ENCODE measurements around the gene KRTAP4-1. TPM values are rescaled to one million over a fixed set of nuclear protein-coding genes. Genes with fewer than 3 reads are reported as not detected.
"Not testable (repeated sequence)": the region's sequence is repeated elsewhere in the genome, so short reads cannot be mapped to it uniquely, and the experiment has no call there.

Gene KRTAP4-1
- total RNA-seq, 2 experiments from 2014 or later: not detected

GRCh38 chr17:41139865-41140264 is 44.8 kb downstream of the KRTAP4-1 start:
- CTCF ChIA-PET; intact Hi-C loops (cut with micrococcal nuclease); DNase-seq; H3K4me1 Mint-ChIP-seq (ENCODE audit: low read depth); POLR2A ChIA-PET; H3K27me3 Mint-ChIP-seq; H3K27ac Mint-ChIP-seq; H3K4me3 Mint-ChIP-seq: not testable (repeated sequence)
- H3K36me3 Mint-ChIP-seq: peaks cover 11% of the 10 kb centered on the region
- peaks cover 23% of the 10 kb centered on the region for H3K9me3 Mint-ChIP-seq

Other genes starting within 250 kb of the KRTAP4-1 start
- gene KRT23, start 247.3 kb downstream of the KRTAP4-1 start, total RNA-seq: not detected
- gene KRT39, start 218.0 kb downstream of the KRTAP4-1 start, total RNA-seq: not detected
- gene KRT40, start 200.6 kb downstream of the KRTAP4-1 start, total RNA-seq: not detected
- not detected for gene KRTAP3-3, start 190.7 kb downstream of the KRTAP4-1 start, total RNA-seq
- not detected for gene KRTAP3-2, start 185.0 kb downstream of the KRTAP4-1 start, total RNA-seq
- not detected for gene KRTAP3-1, start 175.8 kb downstream of the KRTAP4-1 start, total RNA-seq
- gene KRTAP1-5, start 157.7 kb downstream of the KRTAP4-1 start, total RNA-seq: not detected
- gene KRTAP1-4, start 154.7 kb downstream of the KRTAP4-1 start, total RNA-seq: not detected
- not detected for gene KRTAP1-3, start 150.0 kb downstream of the KRTAP4-1 start, total RNA-seq
- gene KRTAP1-1, start 143.5 kb downstream of the KRTAP4-1 start, total RNA-seq: not detected
- not detected for gene KRTAP2-1, start 137.6 kb downstream of the KRTAP4-1 start, total RNA-seq
- gene KRTAP2-2, start 129.7 kb downstream of the KRTAP4-1 start, total RNA-seq: not detected
- gene KRTAP2-3, start 124.8 kb downstream of the KRTAP4-1 start, total RNA-seq: not detected
- gene KRTAP2-4, start 119.0 kb downstream of the KRTAP4-1 start, total RNA-seq: not detected
- gene KRTAP4-7, start 100.8 kb downstream of the KRTAP4-1 start, total RNA-seq: not detected
- not detected for gene KRTAP4-8, start 86.8 kb downstream of the KRTAP4-1 start, total RNA-seq
- gene KRTAP4-16, start 82.7 kb downstream of the KRTAP4-1 start, total RNA-seq: not detected
- not detected for gene KRTAP4-9, start 79.5 kb downstream of the KRTAP4-1 start, total RNA-seq
- gene KRTAP4-11, start 66.5 kb downstream of the KRTAP4-1 start, total RNA-seq: not detected
- not detected for gene KRTAP4-12, start 60.7 kb downstream of the KRTAP4-1 start, total RNA-seq
- gene KRTAP4-6, start 44.4 kb downstream of the KRTAP4-1 start, total RNA-seq: not detected
- not detected for gene KRTAP4-5, start 35.1 kb downstream of the KRTAP4-1 start, total RNA-seq
- gene KRTAP4-4, start 24.2 kb downstream of the KRTAP4-1 start, total RNA-seq: not detected
- gene KRTAP4-3, start 16.7 kb downstream of the KRTAP4-1 start, total RNA-seq: not detected
- gene KRTAP4-2, start 6.7 kb downstream of the KRTAP4-1 start, total RNA-seq: not detected
- not detected for gene KRTAP9-1, start 5.0 kb upstream of the KRTAP4-1 start, total RNA-seq
- gene KRTAP9-2, start 41.7 kb upstream of the KRTAP4-1 start, total RNA-seq: not detected
- not detected for gene KRTAP9-3, start 47.5 kb upstream of the KRTAP4-1 start, total RNA-seq
- gene KRTAP9-8, start 53.1 kb upstream of the KRTAP4-1 start, total RNA-seq: not detected
- gene KRTAP9-4, start 64.8 kb upstream of the KRTAP4-1 start, total RNA-seq: not detected
- not detected for gene KRTAP9-9, start 70.5 kb upstream of the KRTAP4-1 start, total RNA-seq
- gene KRTAP9-6, start 80.5 kb upstream of the KRTAP4-1 start, total RNA-seq: not detected
- gene KRTAP9-7, start 90.8 kb upstream of the KRTAP4-1 start, total RNA-seq: not detected
- gene KRTAP29-1, start 117.9 kb upstream of the KRTAP4-1 start, total RNA-seq: not detected
- gene KRTAP16-1, start 124.4 kb upstream of the KRTAP4-1 start, total RNA-seq: not detected
- not detected for gene KRTAP17-1, start 130.8 kb upstream of the KRTAP4-1 start, total RNA-seq
- gene KRT33A, start 165.9 kb upstream of the KRTAP4-1 start, total RNA-seq: not detected
- gene KRT33B, start 184.9 kb upstream of the KRTAP4-1 start, total RNA-seq: not detected
- gene KRT34, start 197.4 kb upstream of the KRTAP4-1 start, total RNA-seq: not detected
- not detected for gene KRT31, start 212.7 kb upstream of the KRTAP4-1 start, total RNA-seq
- not detected for gene KRT37, start 239.7 kb upstream of the KRTAP4-1 start, total RNA-seq